HS-5 (cell line): ENCODE data around the gene CA11.
"Not testable (repeated sequence)": the region's sequence is repeated elsewhere in the genome, so short reads cannot be mapped to it uniquely, and the experiment has no call there.

ENCODE experiments used
- DNase-seq: peaks from one replicate; pipeline ENCODE4 v3.0.0-alpha.2; 2012; ENCODE audit warnings: low read depth

The CA11 gene

DNA sequence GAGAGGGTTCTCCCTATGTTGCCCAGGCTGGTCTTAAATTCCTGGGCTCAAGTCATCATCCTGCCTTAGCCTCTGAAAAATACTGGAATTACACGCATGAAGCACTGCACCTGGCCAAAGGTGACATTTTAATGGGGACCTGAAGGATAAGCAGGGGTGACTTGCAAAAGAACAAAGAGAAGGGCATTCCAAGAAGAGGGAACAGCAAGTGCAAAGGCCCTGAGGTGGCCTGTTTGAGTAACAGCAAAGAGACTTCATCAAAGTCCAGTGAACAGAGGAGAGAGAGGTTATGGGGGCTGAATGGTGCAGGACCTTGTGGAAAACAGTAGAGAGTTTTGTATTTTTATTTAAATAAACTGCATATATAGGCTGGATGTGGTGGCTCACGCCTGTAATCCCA is 4.1 kb downstream of the CA11 start:
- DNase-seq: no peak

DNA sequence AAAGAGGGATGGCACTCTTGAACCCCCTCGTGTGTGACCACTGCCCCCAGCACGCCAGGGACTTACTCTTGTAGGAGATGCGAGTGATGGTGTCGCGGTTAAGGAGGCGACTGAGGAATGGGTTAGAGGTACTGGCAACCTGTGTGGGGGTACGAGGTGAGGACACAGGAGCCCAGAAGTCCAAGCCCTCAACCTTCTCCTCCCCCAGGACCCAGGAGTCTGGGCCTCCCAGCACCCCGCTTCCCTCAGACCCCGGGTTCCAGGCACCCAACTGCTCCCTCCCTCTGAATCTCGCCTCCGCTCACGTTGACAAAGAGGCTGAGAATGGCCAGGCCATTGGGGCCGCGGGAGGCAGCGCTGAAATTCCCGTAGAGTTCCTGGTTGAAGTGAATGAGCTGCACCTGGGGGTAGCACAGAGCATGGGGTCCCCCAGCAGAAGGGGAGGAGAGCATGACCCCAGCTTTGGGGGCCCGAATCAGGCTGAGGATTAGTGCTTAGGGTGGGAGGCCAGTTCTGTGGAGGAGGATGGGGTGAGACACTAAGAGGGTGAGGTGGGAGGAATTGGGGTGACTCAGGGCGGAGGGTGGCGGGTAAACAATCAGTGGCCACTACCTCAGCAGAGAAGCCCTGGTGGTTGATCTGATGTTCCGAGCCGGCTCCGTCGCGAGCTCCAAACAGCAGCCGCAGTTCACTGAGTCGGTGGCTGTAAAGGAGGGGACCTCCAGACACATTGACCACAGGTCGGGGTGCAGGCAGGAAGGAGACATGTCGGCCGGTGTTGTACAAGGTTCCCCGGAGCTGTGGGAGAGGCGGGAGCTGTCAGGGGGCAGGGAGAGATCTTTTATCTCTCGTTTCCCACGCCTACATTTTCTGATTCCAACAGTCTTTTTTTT is 6.3 kb downstream of the CA11 start:
- DNase-seq: no peak

DNA sequence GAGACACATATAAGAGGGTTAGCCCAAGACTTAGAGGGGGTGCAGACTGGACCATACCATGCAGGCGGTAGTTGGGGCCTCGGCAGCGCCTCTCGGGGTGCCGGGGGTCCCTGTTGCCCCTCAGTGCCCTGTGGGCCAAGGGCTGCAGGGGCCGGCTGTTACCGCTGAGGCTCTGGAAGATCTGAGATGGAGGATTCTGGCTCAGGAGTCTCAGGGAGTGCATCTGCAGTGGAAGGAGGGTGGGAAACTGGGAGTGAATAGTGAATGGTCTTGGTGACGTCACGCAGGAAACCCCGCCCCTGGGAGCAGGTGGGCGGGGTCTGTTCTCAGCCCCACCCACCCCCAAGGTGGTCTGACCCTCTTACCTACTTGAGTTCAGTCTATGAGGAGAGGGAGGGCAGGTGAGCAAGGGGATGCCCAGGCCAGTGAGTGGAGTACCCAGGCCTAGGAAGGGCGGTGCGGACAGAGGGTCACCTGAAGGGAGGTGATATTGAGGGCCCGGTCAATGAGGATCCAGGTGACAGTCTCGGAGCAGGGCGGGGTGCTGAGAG is 7.1 kb downstream of the CA11 start:
- DNase-seq: no peak

DNA sequence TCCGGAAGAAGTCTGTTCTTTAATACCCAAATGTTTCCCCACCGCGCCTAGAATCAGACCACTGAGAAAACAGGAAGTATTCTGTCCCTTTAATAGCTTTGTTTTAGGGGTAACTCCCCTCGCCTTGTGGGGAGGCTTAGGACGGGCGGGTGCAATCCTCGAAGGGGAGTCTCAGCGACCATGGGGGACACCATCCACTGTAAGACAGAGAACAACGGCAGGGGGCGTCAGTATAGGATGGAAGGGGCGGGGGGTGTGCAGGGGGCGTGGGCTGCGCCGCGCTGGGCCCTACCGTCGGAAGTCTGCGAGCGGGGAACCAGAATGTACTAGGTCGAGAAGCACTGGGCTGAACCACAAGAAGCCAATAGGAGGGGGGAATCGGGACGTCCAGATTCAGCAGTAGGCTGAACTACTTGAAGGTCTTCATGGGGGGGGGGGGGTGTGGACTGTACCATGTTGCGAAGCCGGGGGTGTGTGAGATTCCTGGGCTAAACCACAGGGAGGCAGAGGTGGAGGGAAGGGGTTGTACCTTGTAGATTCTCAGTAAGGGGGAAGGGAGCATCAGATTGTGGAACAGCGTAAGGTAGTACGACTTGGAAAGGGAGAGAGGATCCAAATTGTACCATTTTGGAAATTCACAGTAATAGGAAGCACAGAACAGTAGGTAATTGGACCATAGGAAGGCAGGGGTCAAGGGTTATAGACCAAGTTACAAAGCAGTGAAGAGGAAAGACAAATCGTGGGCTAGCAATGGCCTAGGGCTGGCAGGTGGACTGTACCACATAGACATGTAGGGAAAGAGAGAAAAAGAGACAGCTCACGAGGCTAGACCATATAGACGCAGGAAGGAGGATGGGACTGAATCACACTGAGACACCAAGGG is 7.8 kb downstream of the CA11 start:
- DNase-seq: peak; percentile 73

DNA sequence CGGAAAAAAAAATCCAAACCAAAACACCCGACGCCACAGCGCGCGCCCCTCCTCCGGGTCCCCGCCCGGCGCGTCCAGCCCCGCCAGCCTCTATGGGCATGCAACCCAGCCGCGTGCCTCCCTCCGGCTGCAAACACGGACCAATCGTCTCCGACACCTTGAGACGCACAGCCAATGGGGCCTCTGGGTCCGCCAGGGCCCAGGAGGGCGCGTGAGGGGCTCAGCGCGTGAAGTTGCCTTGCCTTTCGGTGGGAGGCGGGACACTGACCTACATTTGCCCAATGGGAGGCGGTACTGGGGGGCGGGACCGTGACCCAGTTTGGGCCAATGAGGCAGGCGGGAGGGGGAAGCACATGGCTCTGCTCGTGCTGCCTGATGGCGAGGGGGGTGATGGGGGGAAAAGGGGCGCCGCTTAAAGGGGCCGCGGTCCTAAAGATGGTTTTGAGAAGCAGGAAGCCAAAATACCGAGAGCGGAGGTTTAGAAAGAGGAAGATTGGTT is 8.5 kb downstream of the CA11 start:
- DNase-seq: peak; percentile 94

DNA sequence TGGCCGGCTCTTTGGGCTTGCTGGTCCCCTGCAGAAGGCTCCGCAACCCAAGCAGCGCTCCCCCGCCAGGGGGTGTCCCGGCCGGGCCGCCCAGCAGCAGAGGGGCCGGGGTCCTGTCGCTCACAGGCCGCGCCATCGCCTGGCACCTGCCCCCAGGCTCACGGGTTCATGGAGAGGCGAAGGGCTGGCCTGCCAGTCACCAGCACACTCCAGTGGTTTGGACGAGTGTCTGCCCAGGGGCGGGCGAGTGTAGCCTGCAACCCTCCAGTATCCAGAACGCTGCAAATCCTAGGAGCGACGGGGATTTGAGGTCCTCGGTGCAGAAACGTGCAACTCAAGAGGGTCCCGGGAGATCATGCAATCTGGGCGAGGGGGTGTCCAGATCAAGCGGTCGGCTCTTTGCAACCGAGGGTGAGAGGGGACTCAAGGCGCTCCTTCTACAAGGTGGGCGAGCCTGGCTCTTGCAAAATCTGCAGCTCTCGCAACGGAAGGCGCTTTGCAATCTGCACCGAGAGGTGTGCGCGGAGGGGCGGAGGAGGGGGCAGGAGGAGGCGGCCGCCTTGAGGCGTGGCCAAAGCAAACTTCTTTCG is 9.0 kb downstream of the CA11 start, which contains the start of gene DBP:
Gene DBP (minus strand): TSS at position 521 of the 590 bp plus-strand sequence. CDS start 385 bp downstream, at position 136.
- no peak for DNase-seq

DNA sequence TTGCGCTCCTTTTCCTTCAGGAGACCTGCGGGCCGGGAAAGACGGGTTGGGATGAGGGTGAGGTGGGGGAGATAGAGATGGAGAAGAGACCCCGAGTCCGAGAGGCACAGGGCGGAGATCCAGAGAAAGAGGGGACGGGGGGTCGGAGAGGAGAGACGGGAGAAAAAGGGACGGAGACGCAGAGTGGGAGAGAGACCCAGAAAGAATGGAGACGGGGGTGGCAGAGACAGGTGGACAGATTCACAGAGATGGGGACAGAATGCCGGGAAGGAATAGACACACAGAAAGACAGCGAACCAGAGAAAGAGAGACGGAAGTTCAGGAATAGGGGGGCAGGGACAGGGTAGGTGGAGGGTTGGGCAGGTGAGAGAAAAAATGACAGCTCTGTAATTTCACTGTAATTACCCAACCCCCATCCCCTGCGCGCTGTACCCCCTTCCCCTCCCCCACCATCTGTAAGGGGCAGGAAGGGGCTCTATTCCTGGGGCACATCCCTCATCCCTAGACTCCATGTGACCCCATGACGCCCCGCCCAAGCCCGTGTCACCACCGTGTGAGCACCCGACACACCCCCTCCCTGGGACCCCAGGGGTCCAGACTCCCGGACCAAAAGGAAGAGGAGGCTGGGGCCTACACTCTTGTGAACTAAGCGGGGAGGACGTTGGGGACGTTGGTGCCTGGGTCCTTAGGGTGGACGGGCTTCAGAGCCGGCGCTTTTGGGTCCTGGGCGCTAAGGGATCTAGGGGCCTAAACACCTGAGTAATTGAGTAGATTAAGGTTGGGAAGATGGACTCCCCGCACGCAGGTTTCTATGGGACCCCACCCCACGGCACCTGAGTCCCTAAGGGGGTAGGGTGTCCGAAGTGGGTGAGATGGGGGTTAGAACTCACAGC is 9.8 kb downstream of the CA11 start:
- no peak for DNase-seq

DNA sequence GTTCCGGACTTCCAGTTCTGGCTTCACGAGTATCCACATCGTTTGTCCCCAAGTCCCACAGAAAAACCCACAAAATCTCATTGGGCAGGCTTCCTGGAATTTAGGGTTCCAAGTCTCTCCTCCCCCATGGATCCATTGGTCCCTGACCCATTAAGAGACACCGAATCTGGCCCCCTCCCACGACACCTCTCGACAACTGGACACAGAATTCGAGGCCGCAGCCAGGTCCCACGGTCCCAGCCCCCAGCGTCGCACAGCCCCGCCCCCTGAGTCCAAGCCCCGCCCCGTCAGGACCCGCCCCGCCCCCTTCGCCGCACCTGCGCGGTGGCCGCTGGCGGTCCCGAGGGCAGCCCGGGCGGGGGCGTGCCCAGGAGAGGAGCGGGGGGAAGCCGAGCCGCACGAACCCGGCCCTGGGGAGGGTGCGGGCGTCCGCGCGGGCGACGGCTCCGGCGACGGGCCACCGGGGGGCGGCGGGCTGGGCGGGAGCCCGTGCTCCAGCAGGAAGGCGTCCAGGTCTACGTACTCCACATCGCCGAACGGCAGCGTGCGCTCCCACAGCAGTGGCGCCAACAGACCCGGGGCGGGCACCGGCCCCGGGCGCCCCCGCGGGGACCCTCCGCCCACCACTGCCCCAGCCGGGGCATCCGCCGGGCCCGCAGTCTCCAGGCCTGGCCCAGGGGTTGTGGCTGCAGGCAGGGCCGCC is 10.6 kb downstream of the CA11 start:
- no peak for DNase-seq

DNA sequence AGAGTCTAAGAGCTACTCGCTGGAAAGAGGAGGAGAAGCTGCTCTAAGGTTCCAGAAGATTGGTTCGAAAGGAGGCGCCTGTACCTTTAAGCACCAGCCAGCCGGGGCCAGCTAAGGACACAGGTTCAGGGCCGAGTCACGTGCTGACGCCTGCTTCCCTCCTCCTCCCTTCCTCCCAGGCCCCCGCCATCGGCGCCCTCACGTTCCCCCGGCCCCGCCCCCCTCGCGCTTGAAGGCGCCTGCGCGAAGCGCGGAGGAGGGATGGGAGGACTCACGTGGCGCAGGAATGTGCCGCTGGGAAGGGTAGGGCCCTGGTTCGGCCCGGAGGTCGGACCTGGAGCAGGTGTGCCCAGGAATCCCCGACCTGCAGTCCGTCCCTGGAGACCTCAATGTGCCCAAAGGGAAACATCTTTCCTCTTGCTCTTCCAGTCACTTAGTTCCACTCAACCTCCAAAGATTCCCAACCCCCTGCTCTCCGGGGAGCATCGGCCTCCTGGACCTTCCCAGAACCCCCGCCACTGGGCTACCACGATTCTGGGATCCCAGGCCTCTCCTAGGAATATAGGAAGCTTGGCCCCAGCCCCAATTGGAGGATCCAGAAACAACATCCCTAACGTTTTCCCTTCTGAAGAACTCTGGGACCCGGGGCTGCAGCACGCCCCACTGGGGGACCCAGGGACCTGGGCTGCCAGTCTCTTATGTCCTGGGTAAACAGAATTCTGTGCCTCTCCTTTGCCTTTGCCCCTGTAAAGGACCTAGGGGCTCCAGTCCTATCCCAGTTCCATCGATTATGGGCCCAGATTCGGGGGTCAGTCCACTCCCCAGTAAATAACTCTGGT is 11.3 kb downstream of the CA11 start:
- peak; percentile 75 for DNase-seq

DNA sequence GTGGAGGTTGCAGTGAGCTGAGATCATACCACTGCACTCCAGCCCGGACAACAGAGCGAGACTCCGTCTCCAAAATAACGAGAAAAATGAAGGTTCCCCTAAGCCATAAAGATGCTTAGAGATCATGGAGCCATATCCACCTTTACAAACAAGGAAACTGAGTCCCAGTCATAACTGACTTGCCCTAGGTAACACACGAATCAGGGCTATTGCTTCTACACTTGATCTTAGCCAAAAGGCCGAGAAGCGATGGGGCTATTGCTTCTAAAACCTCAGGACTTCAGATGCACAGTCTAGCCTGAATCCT is 12.0 kb downstream of the CA11 start:
- no peak for DNase-seq

DNA sequence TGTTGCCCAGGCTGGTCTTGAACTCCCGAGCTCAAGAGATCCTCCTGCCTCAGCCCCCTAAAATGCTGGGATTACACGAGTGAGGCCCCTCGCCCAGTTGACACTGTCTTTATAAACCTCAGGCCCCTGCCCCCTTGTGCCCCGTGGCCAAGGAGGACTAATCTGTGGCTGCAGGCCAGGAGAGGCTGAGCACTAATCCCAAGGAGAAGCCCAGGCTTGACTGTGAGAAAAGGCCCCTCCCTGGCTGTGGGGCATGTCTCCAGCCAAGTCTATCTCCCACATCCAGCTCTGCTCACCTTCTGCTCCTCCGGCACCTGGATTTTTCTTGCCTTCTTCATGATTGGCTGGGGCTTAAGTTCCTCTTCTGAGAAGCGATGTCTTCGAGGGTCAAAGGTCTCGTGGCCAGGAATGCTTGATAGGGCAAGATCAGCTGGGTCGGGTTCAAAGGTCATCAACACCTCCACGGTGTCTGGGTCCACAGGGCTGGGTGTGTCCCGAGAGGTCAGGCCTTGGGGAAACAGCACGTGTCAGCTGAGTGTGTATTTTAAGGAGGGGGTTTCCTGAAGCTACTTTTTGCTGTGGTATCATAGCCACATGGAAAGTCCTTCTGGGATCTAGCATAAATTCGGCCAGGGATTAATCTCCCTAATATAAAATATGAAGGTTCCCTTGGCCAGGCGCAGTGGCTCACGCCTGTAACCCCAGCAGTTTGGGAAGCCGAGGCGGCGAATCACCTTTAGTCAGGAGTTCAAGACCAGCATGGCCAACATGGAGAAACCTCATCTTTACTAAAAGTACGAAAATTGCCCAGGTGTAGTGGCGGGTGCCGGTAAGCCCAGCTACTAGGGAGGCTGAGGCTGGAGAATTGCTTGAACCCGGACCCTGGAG is 12.6 kb downstream of the CA11 start:
- no peak for DNase-seq

DNA sequence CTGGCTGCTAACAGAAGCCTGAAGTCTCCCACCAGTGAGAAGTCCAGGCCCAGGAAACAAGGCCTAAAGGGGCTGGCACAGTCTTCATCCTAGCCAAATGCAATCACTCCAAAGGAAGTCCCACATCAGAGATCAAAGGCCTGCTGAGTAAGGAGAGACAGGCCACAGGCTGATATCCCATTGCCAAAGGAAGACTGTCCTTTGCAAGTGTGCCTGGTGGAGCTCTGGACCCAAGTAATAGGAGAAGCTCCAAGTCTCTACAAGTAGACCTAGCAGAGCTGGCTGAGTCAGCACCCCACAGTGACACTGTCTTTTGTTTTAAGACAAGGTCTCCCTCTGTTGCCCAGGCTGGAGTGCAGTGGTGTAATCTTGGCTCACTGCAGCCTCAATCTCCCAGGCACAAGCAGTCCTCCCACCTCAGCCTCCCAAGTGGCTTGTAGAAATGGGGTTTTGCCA is 13.3 kb downstream of the CA11 start:
- no peak for DNase-seq

DNA sequence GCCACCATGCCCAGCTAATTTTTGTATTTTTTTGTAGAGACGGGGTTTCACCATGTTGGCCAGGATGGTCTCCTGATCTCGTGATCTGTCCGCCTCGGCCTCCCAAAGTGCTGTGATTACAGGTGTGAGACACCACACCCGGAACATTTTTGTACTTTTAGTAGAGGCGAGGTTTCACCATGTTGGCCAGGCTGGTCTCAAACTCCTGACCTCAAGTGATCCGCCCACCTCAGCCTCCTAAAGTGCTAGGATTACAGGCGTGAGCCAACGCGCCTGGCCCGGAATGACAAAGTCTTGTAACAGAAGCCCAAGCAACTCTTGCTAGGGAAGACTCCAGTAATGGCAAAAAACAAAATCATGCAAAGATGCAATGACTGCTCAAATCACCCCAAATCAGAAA is 13.7 kb downstream of the CA11 start:
- not testable (repeated sequence) for DNase-seq

DNA sequence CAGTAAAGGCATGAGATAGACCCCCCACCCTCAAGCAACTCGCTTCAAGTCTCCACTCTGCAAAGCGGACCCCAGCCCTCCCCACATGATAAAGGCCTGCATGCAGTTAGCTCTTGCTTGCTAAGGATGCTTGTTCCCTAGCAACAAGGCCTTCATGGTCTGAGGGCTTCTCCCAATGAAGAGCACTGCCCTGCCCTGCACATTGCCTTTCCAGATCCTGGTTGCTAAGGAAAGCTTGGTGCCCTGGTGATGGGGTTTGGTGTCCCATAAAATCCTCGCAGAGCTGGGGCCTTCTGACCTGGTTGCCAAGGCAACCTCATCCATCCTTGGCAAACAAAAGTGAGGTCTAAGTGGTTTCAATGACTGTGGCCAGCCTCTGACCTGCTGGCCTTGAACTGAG is 14.8 kb downstream of the CA11 start:
- no peak for DNase-seq

DNA sequence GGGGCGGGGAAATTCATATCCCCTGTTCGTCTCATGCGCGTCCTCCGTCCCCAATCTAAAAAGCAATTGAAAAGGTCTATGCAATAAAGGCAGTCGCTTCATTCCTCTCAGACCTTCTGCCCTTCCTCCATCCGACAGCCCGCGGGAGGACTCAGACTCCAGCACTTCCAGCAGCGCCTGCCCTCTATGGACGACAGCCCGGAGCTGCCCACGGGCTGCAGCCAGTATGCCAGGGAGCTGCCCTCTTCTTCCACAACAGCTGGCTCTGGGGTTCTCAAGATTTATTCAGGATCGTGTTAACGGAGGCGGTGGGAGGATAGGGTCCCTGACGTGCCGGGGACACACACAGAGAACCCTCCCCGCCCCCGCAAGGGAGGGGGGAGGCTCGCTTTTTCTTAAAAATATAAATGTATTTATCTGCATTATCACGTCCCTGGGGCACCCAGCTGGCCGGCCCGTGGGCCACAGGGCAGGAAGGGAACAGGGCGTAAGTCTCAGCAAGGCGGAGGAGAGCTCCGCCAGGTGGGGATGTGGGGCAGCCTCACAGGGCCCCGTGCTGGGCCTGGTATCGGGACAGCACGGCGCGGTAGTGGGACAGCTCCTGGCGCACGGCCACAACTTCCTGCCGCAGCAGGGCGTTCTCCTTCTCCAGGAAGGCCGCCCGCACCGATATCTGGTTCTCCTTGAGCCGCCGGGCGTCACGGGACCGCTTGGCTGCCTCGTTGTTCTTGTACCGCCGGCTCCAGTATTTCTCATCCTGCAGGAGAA is 15.5 kb downstream of the CA11 start:
- no peak for DNase-seq

DNA sequence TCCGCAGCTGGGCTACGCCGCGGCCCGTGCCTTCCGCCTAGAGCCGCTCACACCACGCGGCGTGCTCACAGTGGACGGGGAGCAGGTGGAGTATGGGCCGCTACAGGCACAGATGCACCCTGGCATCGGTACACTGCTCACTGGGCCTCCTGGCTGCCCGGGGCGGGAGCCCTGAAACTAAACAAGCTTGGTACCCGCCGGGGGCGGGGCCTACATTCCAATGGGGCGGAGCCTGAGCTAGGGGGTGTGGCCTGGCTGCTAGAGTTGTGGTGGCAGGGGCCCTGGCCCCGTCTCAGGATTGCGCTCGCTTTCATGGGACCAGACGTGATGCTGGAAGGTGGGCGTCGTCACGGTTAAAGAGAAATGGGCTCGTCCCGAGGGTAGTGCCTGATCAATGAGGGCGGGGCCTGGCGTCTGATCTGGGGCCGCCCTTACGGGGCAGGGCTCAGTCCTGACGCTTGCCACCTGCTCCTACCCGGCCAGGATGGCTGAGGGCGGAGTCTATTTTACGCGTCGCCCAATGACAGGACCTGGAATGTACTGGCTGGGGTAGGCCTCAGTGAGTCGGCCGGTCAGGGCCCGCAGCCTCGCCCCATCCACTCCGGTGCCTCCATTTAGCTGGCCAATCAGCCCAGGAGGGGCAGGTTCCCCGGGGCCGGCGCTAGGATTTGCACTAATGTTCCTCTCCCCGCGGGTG is 16.2 kb downstream of the CA11 start:
- no peak for DNase-seq

DNA sequence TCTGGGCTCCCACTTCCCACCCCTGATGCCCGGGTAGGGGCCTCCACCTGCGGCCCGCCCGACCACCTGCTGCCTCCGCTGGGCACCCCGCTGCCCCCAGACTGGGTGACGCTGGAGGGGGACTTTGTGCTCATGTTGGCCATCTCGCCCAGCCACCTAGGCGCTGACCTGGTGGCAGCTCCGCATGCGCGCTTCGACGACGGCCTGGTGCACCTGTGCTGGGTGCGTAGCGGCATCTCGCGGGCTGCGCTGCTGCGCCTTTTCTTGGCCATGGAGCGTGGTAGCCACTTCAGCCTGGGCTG is 16.7 kb downstream of the CA11 start:
- DNase-seq: no peak
